OCI-LY3 (cell line): ENCODE data around the gene FAM219A.

ENCODE experiments used
- H2AFZ ChIP-seq: fragments of 200-600, 300-600 bp; shearing (Covaris generic); 2 replicates; pipeline ENCODE4 v1.6.0; 2014; ENCODE audit warnings: antibody characterized with exemption, low read depth, low read length
- H3K27ac ChIP-seq: fragments of 200-600, 300-600 bp; sonication (generic); 2 replicates; pipeline ENCODE4 v1.5.1; 2014; ENCODE audit warnings: mild to moderate bottlenecking, low read length, moderate library complexity, mixed read lengths
- H3K27me3 ChIP-seq: fragments of 200-600, 300-600 bp; sonication (generic); 2 replicates; pipeline ENCODE4 v1.6.1; 2014; ENCODE audit warnings: low read depth, low read length, mixed read lengths
- H3K36me3 ChIP-seq: fragments of 200-600, 300-600 bp; sonication (generic); replicated peaks from 2 replicates; pipeline ENCODE3; 2014; ENCODE audit warnings: low read depth, low read length, mixed read lengths
- H3K4me1 ChIP-seq: fragments of 300-600, 200-600 bp; sonication (generic); 2 replicates; pipeline ENCODE4 v1.6.1; 2014; ENCODE audit warnings: low read length, mixed read lengths
- H3K4me2 ChIP-seq: fragments of 200-600, 300-600 bp; sonication (generic); 2 replicates; pipeline ENCODE4 v1.6.1; 2014; ENCODE audit warnings: low read length, mixed read lengths
- H3K4me3 ChIP-seq: fragments of 300-600, 200-600 bp; sonication (generic); 2 replicates; pipeline ENCODE4 v1.5.1; 2014; ENCODE audit warnings: antibody characterized with exemption, mild to moderate bottlenecking, low read length, moderate library complexity
- H3K79me2 ChIP-seq: fragments of 300-600, 200-600 bp; shearing (Covaris generic); 2 replicates; pipeline ENCODE4 v1.6.1; 2014; ENCODE audit warnings: mild to moderate bottlenecking, low read length, mixed read lengths
- H3K9ac ChIP-seq: fragments of 300-600, 200-600 bp; shearing (Covaris generic); 2 replicates; pipeline ENCODE4 v1.6.0; 2014; ENCODE audit warnings: mild to moderate bottlenecking, low read length, moderate library complexity
- H3K9me3 ChIP-seq: fragments of 200-600, 300-600 bp; shearing (Covaris generic); 2 replicates; pipeline ENCODE4 v1.6.1; 2014; ENCODE audit warnings: low read length, mixed read lengths; ENCODE audit not compliant: insufficient read depth
- H4K20me1 ChIP-seq: fragments of 200-600, 300-600 bp; sonication (generic); 2 replicates; pipeline ENCODE4 v1.6.1; 2016; ENCODE audit warnings: low read length, mixed read lengths; ENCODE audit not compliant: insufficient read depth
- CTCF ChIP-seq: fragments of 200-600, 300-600 bp; sonication (generic); IDR thresholded peaks from 2 replicates; pipeline ENCODE4 v1.5.1; 2014; ENCODE audit warnings: antibody characterized with exemption, low read length, low read depth
- EZH2phosphoT487 ChIP-seq: fragments of 200-600 bp; shearing (Covaris generic); IDR thresholded peaks from 2 replicates; pipeline ENCODE4 v1.6.1; 2018; ENCODE audit warnings: antibody characterized with exemption, mixed run types, low read depth

FAM219A gene

DNA sequence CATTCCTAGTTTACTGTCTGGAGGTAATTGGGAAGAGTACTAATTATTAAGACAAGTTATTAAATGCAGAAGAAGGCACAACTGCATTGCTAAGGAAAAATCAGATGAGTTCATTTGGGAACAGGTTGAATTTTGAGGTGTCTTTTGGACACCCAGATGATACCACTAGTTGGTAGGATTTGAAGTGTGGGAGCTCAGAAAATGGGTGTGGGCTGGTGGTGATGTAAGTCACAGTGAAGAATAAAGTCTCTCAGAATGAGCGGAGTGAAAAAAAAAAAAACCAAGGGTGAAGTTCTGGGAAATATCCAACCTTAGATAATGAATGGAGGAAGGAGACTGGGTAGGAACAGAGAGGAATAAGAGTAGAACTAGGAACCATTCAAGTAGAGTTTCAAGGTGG is 46.0 kb downstream of the FAM219A start:
- TF ChIP-seq EZH2phosphoT487 (no peak), CTCF (no peak)
- no peak overlapping the region for H3K27ac ChIP-seq
- no peaks in the 10 kb centered on the region for H3K79me2 ChIP-seq
- H3K4me2 ChIP-seq: no peak overlapping the region
- no peaks in the 10 kb centered on the region for H3K9me3 ChIP-seq
- no peak overlapping the region for H3K9ac ChIP-seq
- no peaks in the 10 kb centered on the region for H3K27me3 ChIP-seq
- H3K36me3 ChIP-seq: no peaks in the 10 kb centered on the region
- no peaks in the 10 kb centered on the region for H3K4me1 ChIP-seq
- no peak overlapping the region for H3K4me3 ChIP-seq
- H4K20me1 ChIP-seq: peaks cover 13% of the 10 kb centered on the region
- H2AFZ ChIP-seq: no peak overlapping the region

GRCh38 chr9:34409154-34409553 is 49.2 kb downstream of the FAM219A start:
- Histone ChIP-seq H3K27ac (no peak overlapping the region), H4K20me1 (peaks cover 7% of the 10 kb centered on the region), H3K4me3 (no peak overlapping the region), H2AFZ (no peak overlapping the region), H3K79me2 (no peaks in the 10 kb centered on the region), H3K4me1 (no peaks in the 10 kb centered on the region), H3K9me3 (no peaks in the 10 kb centered on the region), H3K36me3 (no peaks in the 10 kb centered on the region), H3K9ac (no peak overlapping the region), H3K4me2 (no peak overlapping the region), H3K27me3 (no peaks in the 10 kb centered on the region)
- TF ChIP-seq EZH2phosphoT487 (no peak), CTCF (no peak)

DNA sequence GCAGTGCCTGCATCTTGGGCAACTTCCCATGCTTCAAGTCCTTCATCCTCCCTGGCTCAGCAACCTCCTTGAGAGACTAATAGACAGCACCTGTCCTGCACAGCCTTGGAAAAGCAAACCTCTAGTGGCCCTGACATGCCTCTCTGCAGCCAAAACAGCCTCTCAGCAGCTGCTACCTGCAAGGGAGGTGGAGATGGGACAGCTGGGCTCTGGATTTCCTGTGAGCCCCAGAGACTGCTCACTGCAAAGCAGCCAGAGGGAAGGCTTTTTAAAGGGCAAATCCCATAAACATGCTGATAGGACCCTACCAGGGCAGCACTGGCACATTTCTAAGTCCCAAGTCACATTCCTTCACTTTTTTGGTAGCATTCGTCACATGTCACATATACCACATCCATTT is 50.2 kb downstream of the FAM219A start:
- TF ChIP-seq CTCF: no peak
- no peak for TF ChIP-seq EZH2phosphoT487
- no peak overlapping the region for H3K4me3 ChIP-seq
- no peaks in the 10 kb centered on the region for H3K27me3 ChIP-seq
- no peaks in the 10 kb centered on the region for H3K4me1 ChIP-seq
- H3K27ac ChIP-seq: no peak overlapping the region
- no peak overlapping the region for H3K9ac ChIP-seq
- H4K20me1 ChIP-seq: no peaks in the 10 kb centered on the region
- no peak overlapping the region for H3K4me2 ChIP-seq
- H3K36me3 ChIP-seq: no peaks in the 10 kb centered on the region
- no peaks in the 10 kb centered on the region for H3K79me2 ChIP-seq
- no peaks in the 10 kb centered on the region for H3K9me3 ChIP-seq
- H2AFZ ChIP-seq: no peak overlapping the region

DNA sequence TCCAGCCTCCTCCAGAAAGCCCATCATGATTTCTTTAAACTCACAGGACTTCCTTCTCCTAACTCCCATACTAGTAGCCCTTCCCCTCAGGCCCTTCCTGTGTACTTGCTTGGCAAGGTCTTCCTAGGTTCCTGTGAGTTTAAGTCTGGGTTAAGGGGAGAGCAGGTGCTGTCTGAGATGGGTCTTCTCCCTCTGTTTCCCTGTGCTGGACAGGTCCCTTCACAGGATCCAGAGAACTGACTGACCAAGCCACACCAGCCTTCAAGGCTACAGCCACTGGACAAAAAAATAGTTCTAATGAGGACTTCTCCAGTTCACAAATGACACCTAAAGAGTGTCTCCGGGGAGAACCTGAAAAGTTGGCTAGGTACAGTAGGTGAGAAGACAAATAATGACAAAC is 52.2 kb downstream of the FAM219A start:
- Histone ChIP-seq H3K4me1 (no peaks in the 10 kb centered on the region), H3K4me3 (no peak overlapping the region), H3K79me2 (no peaks in the 10 kb centered on the region), H2AFZ (no peak overlapping the region), H3K27me3 (no peaks in the 10 kb centered on the region), H3K9ac (no peak overlapping the region), H3K4me2 (no peak overlapping the region), H3K9me3 (no peaks in the 10 kb centered on the region), H3K27ac (no peak overlapping the region), H3K36me3 (no peaks in the 10 kb centered on the region), H4K20me1 (no peaks in the 10 kb centered on the region)
- TF ChIP-seq CTCF (no peak), EZH2phosphoT487 (no peak)
